DND-41 (cell line): ENCODE measurements around the gene PAM16.

ENCODE experiments used
- CTCF ChIP-seq: IDR thresholded peaks from 2 replicates; pipeline ENCODE4 v1.5.1; 2012; ENCODE audit warnings: borderline replicate concordance, low read length, moderate library complexity, mild to moderate bottlenecking; ENCODE audit not compliant: poor library complexity, severe bottlenecking; ENCODE audit errors: extremely low read depth
- EZH2 ChIP-seq: IDR thresholded peaks from 3 replicates; pipeline ENCODE4 v1.6.1; 2012; ENCODE audit warnings: borderline replicate concordance, low read depth, mild to moderate bottlenecking, moderate library complexity, low read length, inconsistent platforms; ENCODE audit not compliant: severe bottlenecking

GRCh38 chr16:4293822-4294457, 57.2 kb downstream of the PAM16 start:
- no peak for TF ChIP-seq CTCF
- no peak for TF ChIP-seq EZH2
